Measurements from ENCODE around the gene SPTSSB. TPM values are rescaled to one million over a fixed set of nuclear protein-coding genes. Genes with fewer than 3 reads are reported as not detected.

The SPTSSB gene
- polyA plus RNA-seq, 2 of the 4 experiments (the other 2 are of a cell fraction), result 0.06 to 0.43 TPM

DNA sequence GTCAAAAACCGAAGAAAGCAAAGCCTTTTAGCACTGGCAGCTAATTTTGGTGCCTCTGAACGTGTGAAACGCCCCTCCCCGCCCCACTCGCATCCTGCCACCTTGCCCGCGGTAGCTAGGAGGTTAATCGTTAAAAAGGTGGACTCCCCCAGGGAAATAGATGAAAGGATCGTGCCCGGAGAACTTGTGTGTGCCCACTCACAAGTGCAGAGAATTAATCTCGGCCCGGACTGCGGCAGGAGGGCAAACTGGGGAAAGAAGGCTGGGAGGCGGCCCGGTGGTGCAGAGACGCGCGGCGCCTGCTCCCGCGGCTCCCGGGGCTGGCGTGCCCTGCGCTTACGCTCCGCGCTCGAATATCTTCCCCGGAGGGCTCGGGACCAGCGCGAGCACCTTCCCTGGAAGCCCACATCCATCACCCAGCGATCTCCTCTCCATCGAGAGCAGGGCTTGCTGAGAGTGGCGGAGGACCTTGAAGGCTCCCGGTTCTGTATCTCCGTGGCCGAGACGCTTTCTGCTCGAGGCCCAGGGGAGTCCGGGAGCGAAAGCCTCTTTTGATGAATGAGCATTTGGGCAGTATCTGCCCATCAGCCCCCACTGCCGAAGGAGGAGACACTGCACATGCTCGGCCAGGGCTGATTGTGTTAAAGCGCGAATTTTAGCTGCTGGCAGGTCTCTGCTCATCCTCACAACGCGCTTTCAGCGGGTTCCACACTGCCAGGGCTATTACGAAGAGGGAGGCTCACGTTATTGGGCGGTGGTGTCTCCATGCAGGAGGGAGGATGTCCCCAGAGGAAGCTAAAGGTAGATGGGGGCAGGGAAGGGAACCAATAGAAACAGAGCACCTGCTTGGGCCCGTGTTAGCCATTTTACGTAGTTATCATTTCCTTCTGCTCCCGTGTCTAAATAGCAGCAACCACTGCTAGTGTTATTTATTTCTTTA is 1.3 kb upstream of the SPTSSB start:
- ATAC-seq, result peak; percentile 83 to 87
- no peak overlapping the region; a peak in 1 of 6 replicates for H3K27ac ChIP-seq
- DNase-seq (ENCODE audit: low read depth in 1 of 2, low spot score in 1 of 2), result peak in 1 of 2 experiments; percentile 20
- ChIA-PET CTCF (interaction anchor here (0.8 to 2.0 kb wide), 4 partner anchors 9 to 37 kb away, joined by 3 to 4 read pairs (median 4); no protein-coding TSS in a partner anchor), POLR2A (no interaction called here)
- peak overlapping the region; percentile 99 for H3K4me2 ChIP-seq
- H3K4me3 ChIP-seq, result peak overlapping the region; percentile 51
- 28% methylated on average over 45 of the region's 55 CpGs for WGBS (ENCODE audit: missing lambda C conversion rate)
- no peaks in the 10 kb centered on the region for H3K9me3 ChIP-seq
- H3K4me1 ChIP-seq, result 0 out of 3 replicates have a peak, but pooled peaks cover 3% of the 10 kb centered on the region
- FAIRE-seq, result no peak
- TF ChIP-seq, protein P1, sequence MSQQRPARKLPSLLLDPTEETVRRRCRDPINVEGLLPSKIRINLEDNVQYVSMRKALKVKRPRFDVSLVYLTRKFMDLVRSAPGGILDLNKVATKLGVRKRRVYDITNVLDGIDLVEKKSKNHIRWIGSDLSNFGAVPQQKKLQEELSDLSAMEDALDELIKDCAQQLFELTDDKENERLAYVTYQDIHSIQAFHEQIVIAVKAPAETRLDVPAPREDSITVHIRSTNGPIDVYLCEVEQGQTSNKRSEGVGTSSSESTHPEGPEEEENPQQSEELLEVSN (IDR thresholded peaks at IDR 0.05; ENCODE audit: borderline replicate concordance, low read depth), result no peak
- TF ChIP-seq FOSL2 (IDR thresholded peaks at IDR 0.05) (no peak), FOSL2 (CRISPR knock-in tag; IDR thresholded peaks at IDR 0.05) (no peak), POLR2A (IDR thresholded peaks at IDR 0.05; ENCODE audit: low read length) (no peak), SREBF2 (IDR thresholded peaks at IDR 0.05) (no peak), KDM5A (IDR thresholded peaks at IDR 0.05) (no peak), POLR2AphosphoS2 (conservative IDR thresholded peaks at IDR 0.05; ENCODE audit: low read length) (no peak), FOXS1 (CRISPR knock-in tag; IDR thresholded peaks at IDR 0.05) (no peak), ZFP36 (IDR thresholded peaks at IDR 0.05; ENCODE audit: borderline replicate concordance, partially characterized antibody) (no peak), RAD21 (conservative IDR thresholded peaks at IDR 0.05 in 1 of 2, IDR thresholded peaks at IDR 0.05 in 1 of 2) (no peak), PHF8 (IDR thresholded peaks at IDR 0.05; ENCODE audit: borderline replicate concordance, low read depth) (no peak), EHF (CRISPR knock-in tag; IDR thresholded peaks at IDR 0.05) (no peak), MYC (IDR thresholded peaks at IDR 0.05; ENCODE audit: borderline replicate concordance, low read length) (no peak)
- TF ChIP-seq, protein P2, sequence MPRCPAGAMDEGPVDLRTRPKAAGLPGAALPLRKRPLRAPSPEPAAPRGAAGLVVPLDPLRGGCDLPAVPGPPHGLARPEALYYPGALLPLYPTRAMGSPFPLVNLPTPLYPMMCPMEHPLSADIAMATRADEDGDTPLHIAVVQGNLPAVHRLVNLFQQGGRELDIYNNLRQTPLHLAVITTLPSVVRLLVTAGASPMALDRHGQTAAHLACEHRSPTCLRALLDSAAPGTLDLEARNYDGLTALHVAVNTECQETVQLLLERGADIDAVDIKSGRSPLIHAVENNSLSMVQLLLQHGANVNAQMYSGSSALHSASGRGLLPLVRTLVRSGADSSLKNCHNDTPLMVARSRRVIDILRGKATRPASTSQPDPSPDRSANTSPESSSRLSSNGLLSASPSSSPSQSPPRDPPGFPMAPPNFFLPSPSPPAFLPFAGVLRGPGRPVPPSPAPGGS (IDR thresholded peaks at IDR 0.05), result no peak
- TF ChIP-seq, protein P3, sequence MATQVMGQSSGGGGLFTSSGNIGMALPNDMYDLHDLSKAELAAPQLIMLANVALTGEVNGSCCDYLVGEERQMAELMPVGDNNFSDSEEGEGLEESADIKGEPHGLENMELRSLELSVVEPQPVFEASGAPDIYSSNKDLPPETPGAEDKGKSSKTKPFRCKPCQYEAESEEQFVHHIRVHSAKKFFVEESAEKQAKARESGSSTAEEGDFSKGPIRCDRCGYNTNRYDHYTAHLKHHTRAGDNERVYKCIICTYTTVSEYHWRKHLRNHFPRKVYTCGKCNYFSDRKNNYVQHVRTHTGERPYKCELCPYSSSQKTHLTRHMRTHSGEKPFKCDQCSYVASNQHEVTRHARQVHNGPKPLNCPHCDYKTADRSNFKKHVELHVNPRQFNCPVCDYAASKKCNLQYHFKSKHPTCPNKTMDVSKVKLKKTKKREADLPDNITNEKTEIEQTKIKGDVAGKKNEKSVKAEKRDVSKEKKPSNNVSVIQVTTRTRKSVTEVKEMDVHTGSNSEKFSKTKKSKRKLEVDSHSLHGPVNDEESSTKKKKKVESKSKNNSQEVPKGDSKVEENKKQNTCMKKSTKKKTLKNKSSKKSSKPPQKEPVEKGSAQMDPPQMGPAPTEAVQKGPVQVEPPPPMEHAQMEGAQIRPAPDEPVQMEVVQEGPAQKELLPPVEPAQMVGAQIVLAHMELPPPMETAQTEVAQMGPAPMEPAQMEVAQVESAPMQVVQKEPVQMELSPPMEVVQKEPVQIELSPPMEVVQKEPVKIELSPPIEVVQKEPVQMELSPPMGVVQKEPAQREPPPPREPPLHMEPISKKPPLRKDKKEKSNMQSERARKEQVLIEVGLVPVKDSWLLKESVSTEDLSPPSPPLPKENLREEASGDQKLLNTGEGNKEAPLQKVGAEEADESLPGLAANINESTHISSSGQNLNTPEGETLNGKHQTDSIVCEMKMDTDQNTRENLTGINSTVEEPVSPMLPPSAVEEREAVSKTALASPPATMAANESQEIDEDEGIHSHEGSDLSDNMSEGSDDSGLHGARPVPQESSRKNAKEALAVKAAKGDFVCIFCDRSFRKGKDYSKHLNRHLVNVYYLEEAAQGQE (IDR thresholded peaks at IDR 0.05), result no peak

DNA sequence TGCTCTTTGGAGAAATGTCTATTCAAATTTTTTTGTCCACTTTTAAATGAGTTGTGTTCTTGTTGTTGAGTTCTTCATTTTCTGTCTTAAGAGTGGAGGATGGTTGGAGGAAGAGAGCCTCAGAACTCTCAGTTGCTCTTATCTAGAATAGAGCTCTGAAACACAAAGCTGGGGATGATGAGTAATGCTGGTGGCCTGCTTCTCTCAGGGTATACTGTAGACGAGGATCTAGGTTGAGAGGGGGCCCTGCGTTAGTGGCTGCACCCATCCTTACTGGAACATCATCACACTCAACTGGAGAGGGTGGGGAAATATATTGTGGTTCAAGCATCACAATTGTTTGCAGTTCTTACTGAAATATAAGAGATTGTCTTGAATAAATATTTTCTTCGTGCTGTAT is 1.8 kb downstream of the SPTSSB start:
- ChIA-PET CTCF (no interaction called here), POLR2A (no interaction called here)
- ATAC-seq, result no peak
- no peak for FAIRE-seq
- no peak for DNase-seq (ENCODE audit: low read depth in 1 of 2, low spot score in 1 of 2)
- Histone ChIP-seq H3K27ac (no peak overlapping the region), H3K4me3 (no peak overlapping the region), H3K9me3 (no peaks in the 10 kb centered on the region), H3K4me2 (no peak overlapping the region), H3K4me1 (0 out of 3 replicates have a peak, but pooled peaks cover 3% of the 10 kb centered on the region)
- TF ChIP-seq KDM1A (IDR thresholded peaks at IDR 0.05; ENCODE audit: low read depth), result no peak
- no peak for TF ChIP-seq EP300 (IDR thresholded peaks at IDR 0.05)
- TF ChIP-seq MYC (IDR thresholded peaks at IDR 0.05; ENCODE audit: borderline replicate concordance, low read length), result no peak
- TF ChIP-seq EHF (CRISPR knock-in tag; IDR thresholded peaks at IDR 0.05), result no peak
- no peak for TF ChIP-seq EHMT2 (IDR thresholded peaks at IDR 0.05; ENCODE audit: low read depth)
- TF ChIP-seq, protein P4, sequence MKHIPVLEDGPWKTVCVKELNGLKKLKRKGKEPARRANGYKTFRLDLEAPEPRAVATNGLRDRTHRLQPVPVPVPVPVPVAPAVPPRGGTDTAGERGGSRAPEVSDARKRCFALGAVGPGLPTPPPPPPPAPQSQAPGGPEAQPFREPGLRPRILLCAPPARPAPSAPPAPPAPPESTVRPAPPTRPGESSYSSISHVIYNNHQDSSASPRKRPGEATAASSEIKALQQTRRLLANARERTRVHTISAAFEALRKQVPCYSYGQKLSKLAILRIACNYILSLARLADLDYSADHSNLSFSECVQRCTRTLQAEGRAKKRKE (CRISPR knock-in tag; IDR thresholded peaks at IDR 0.05; ENCODE audit: low read depth), result no peak
- no peak for TF ChIP-seq FOSB (CRISPR knock-in tag; IDR thresholded peaks at IDR 0.05)
- TF ChIP-seq RCOR1 (IDR thresholded peaks at IDR 0.05; ENCODE audit: low read depth, low read length), result no peak
- WGBS (ENCODE audit: missing lambda C conversion rate), result 33% methylated on average over 3 of the region's 3 CpGs
